Stimulated activated CD8-positive, alpha-beta memory T cell treated with anti-CD3 and anti-CD28 coated beads, Interleukin-15, amount 100 ng/mL, for 48 hours (primary cell): ENCODE measurements around the gene CRLF1.
A peak's percentile ranks its signal among the peaks of the same experiment; 100 is the strongest.
"Not testable (repeated sequence)": the region's sequence is repeated elsewhere in the genome, so short reads cannot be mapped to it uniquely, and the experiment has no call there.

Experiments
- DNase-seq, 2 donors: peaks; one replicate each; pipeline ENCODE4 v3.0.0-alpha.2; 2020; ENCODE audit warnings: low read depth in 2 of 2

Gene CRLF1

GRCh38 chr19:18592732-18593131 is 13.9 kb downstream of the CRLF1 start:
- not testable (repeated sequence) for DNase-seq

DNA sequence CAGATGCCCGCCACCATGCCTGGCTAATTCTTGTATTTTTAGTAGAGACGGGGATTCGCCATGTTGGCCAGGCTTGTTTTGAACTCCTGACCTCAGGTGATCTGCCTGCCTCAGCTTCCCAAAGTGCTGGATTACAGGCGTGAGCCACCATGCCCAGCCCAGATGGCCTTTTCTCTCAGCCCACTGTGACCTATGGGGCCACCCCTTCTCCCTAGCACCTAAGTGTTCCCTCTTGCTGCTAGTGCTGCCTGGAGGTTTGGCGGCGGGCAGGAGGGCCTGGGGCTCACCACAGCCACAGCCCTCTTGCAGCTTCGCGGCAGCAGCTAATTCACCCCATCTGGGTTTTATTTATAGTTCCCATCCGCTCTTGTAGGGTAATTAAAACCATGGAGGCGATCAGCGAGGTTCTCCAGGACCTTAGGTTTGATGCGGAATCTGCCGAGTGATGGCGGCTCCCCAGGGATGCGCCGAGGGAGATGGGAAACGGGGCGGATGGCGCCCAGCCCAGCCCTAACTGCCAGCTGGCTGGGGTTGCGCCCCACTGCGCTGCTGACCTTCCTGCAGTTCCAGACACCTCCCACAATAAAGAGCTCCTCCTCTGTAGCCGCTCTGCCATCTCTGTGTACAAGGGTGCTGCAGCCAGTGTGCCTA is 14.7 kb downstream of the CRLF1 start:
- DNase-seq: no peak

GRCh38 chr19:18590273-18591272 is 16.0 kb downstream of the CRLF1 start:
- DNase-seq: no peak

- DNase-seq: peak; percentile 55 to 62
Observed at GRCh38 chr19:18589380-18590272, 17.0 kb downstream of the CRLF1 start.

- peak; percentile 81 to 83 for DNase-seq
Observed at GRCh38 chr19:18588611-18589379, 17.8 kb downstream of the CRLF1 start, which contains the start of gene REX1BD. REX1BD (plus strand) TSS chr19:18588798; CDS start chr19:18588802, 4 bp downstream.

DNA sequence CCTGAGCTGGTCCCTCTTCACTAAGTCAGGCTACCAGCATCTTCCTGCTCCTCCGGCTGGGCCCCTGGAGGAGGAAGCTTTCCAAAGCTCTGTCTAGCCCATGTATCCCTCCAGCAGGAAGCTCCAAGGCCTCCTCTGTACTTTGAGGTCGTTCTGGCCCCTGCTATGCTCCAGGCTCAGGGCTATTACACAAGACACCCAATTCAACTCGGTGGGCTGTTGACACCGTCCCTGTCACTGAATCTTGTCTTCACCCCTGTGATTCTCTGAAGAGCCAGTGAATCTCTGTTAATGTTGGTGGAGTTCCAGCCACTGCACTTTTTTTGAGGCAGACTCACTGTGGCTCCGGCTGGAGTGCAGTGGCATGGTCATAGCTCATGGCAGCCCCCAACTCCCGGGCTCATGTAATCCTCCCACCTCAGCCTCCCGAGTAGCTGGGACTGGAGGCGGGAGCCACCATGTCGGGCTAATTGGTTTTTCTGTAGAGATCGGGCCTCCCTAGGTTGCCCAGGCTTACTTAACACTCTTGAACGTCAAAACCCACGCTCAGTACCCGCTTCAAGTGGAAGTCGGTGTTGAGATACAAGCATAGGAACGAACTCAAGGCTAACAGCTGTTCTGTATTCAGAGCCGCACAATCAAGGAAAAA is 18.5 kb downstream of the CRLF1 start:
- no peak for DNase-seq

DNA sequence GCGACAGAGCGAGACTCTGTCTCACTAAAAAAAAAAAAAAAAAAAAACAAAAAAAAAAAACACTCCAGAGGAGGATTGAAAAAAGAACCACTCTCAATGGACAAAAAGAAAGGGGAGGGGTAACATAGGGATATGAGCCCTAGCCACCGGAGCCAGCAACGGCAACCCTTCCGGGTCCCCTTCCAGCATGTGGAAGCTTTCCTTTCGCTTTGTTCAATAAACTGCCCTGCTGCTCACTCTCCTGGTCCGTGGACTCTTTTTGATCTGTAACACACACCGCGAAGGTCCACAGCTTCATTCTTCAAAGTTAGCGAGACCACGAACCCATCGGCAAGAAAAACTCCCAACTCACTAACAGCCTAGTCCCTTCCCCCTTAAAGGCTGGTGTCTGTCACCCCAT is 19.0 kb downstream of the CRLF1 start:
- DNase-seq: no peak

DNA sequence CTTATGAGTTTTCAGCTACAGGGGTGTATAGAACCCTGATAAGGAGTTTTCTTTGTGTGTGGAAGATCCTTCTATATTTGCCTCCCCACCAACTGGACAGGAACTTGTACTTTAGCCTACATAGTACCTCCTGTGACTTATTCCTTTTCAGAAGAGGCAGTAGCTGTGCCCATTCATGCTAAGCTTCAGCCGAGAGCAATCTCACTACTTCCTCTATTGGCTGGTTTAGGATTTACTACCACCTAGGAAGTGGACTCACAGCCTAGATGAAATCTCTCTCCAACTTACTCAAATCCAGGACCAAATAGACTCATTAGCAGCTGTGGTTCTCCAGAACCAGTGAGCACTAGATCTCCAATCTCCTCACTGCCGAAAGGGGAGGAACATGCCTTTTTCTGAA is 20.3 kb downstream of the CRLF1 start:
- DNase-seq: no peak

- no peak for DNase-seq
Observed at GRCh38 chr19:18580311-18580710, 26.3 kb downstream of the CRLF1 start.

- DNase-seq: no peak
Observed at GRCh38 chr19:18577365-18577914, 29.2 kb downstream of the CRLF1 start.

- no peak for DNase-seq
Observed at GRCh38 chr19:18576383-18576782, 30.2 kb downstream of the CRLF1 start.

- DNase-seq: no peak
Observed at GRCh38 chr19:18574691-18575291, 31.8 kb downstream of the CRLF1 start.

DNA sequence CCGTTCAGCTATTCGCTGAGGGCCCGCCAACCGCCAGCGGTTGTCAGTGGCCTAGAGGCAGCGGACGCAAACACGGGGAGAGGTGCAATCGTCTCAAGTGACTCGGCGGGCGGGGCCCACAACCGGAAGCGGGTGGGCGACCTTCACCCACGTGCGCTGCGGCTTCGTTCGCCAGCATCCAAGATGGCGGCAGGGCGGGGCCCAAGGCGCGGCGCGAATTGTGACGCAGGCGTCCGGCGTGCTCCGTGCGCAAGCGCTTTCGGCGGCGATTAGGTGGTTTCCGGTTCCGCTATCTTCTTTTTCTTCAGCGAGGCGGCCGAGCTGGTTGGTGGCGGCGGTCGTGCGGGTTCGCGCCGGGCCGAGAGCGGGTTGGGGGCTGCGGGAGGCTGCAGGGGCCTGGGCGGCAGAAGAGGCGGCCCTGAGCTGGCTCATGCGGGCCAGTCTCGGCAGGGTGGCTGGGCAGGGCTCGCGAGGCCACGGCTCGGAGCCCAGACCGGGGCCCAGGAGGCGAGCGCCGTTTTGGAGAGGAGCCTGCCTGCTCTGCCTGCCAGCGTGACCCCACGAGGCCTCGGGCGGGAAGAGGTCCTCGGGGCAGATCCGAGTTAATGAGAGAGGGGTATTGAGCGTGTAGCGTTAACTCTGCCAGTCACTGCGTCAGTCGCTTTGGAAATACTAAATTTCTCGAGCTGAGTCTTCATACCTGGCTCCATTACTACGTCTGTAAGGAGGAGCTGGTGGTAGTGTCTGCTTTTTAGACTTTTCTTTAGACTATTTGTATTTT is 34.8 kb downstream of the CRLF1 start, which contains the start of gene UBA52:
Gene UBA52 (plus strand): TSS at position 294 of the 781 bp plus-strand sequence. CDS start 1,444 bp downstream, outside the sequence.
- DNase-seq: peak; percentile 99

DNA sequence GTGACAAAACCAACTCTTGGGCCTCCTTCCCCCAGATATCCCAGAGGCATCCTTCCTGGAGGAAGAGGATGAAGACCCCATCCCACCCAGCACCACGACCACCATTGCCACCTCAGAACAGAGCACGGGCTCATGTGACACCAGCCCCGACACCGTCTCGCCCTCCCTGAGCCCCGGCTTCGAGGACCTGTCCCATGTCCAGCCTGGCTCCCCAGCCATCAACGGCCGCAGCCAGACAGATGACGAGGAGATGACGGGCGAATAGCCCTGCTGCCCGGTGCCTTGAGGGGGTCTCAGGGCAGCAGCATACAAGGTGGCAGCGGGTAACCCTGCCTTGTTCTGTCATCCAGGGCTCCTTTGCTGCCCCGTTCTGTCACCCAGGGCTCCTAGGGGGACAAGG is 38.2 kb downstream of the CRLF1 start:
- no peak for DNase-seq

GRCh38 chr19:18566953-18567352 is 39.6 kb downstream of the CRLF1 start:
- no peak for DNase-seq

GRCh38 chr19:18562086-18562485 is 44.5 kb downstream of the CRLF1 start:
- DNase-seq: no peak

GRCh38 chr19:18559685-18560084 is 46.9 kb downstream of the CRLF1 start:
- no peak for DNase-seq

DNA sequence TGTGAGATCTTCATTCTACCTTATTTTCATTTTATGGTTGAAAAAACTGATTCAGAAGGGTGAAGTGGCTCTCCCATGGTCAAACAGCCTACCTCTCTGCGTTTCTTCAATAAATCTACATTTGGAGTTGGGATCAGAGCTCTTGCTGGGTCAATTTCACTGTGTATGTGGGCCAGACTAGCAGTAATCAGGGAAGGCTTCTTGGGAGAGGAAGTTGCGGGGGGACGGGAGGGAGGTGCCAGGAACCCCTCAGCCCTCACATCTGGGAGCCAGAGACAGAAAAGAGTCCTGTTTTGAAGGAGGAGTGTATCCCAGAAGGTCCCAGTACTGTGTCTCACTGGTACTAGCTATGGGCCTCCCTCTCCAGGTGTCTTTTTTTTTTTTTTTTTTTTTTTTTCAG is 48.0 kb downstream of the CRLF1 start:
- DNase-seq: no peak

DNA sequence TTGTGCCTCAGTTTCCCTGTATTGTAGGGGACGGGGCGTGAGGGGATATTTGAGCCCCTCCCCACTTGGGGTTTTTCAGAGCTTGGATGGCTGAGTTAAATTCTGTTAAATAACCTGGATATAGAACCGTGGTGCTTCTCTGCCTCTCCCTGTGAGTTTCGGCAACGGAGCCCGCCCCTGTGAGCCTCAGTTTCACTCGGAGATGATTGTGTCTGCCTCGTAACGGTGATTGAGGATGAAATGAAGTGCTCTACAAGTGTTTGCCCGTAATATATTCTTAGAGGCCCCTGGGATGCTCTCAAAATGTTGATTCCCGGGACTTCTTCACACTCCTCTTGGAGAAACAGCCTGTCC is 48.4 kb downstream of the CRLF1 start:
- no peak for DNase-seq
